ENCODE results near the gene FBLN2. TPM values are rescaled to one million over a fixed set of nuclear protein-coding genes. Genes with fewer than 3 reads are reported as not detected.

Gene FBLN2
- total and polyA plus RNA-seq, 4 donors: 1.3 to 9.1 (median 4.3) TPM

GRCh38 chr3:13570391-13571194 is 21.7 kb downstream of the FBLN2 start:
- Histone ChIP-seq H3K4me1 (ENCODE audit: control insufficient read depth in 4 of 4, insufficient read depth in 4 of 4, low read length in 3 of 4) (no peaks in the 10 kb centered on the region), H3K27ac (ENCODE audit: low read depth in 1 of 2, low read length in 2 of 2) (no peak overlapping the region), H3K27me3 (ENCODE audit: control insufficient read depth in 4 of 4, insufficient read depth in 4 of 4, low read length in 3 of 4) (peaks cover 0 to 3% (median 0%) of the 10 kb centered on the region in 4 donors), H3K36me3 (ENCODE audit: control insufficient read depth in 4 of 4, insufficient read depth in 3 of 4, low read depth in 1 of 4, low read length in 3 of 4) (no peaks in the 10 kb centered on the region), H3K9me3 (ENCODE audit: control insufficient read depth in 4 of 4, low read length in 3 of 4) (no peaks in the 10 kb centered on the region), H3K4me3 (ENCODE audit: low read depth in 1 of 3, low read length in 3 of 3) (no peak overlapping the region), H3K9ac (ENCODE audit: low read depth in 1 of 2, low read length in 2 of 2) (no peak overlapping the region)
- TF ChIP-seq FOXA1 (IDR thresholded peaks at IDR 0.05) (no peak), TAF1 (conservative IDR thresholded peaks at IDR 0.05) (no peak), JUND (IDR thresholded peaks at IDR 0.05) (no peak), HNF4A (conservative IDR thresholded peaks at IDR 0.05) (no peak)
- 91% methylated on average over 46 of the region's 46 CpGs for WGBS
- DNase-seq (ENCODE audit: low spot score): no peak

- Histone ChIP-seq H3K27ac (ENCODE audit: low read depth in 1 of 2, low read length in 2 of 2) (no peak overlapping the region), H3K9ac (ENCODE audit: low read depth in 1 of 2, low read length in 2 of 2) (no peak overlapping the region), H3K27me3 (ENCODE audit: control insufficient read depth in 4 of 4, insufficient read depth in 4 of 4, low read length in 3 of 4) (peaks cover 0 to 3% (median 0%) of the 10 kb centered on the region in 4 donors), H3K36me3 (ENCODE audit: control insufficient read depth in 4 of 4, insufficient read depth in 3 of 4, low read depth in 1 of 4, low read length in 3 of 4) (no peaks in the 10 kb centered on the region), H3K4me3 (ENCODE audit: low read depth in 1 of 3, low read length in 3 of 3) (no peak overlapping the region), H3K9me3 (ENCODE audit: control insufficient read depth in 4 of 4, low read length in 3 of 4) (no peaks in the 10 kb centered on the region), H3K4me1 (ENCODE audit: control insufficient read depth in 4 of 4, insufficient read depth in 4 of 4, low read length in 3 of 4) (no peaks in the 10 kb centered on the region)
- DNase-seq (ENCODE audit: low spot score): no peak
- 86% methylated on average over 11 of the region's 11 CpGs for WGBS
- no peak for TF ChIP-seq MAX (IDR thresholded peaks at IDR 0.05)
- TF ChIP-seq CTCF (IDR thresholded peaks at IDR 0.05; ENCODE audit: low read depth, low read length, missing input control): no peak
- no peak for TF ChIP-seq JUND (IDR thresholded peaks at IDR 0.05)
- no peak for TF ChIP-seq HNF4A (conservative IDR thresholded peaks at IDR 0.05)
- TF ChIP-seq FOXA2 (IDR thresholded peaks at IDR 0.05): no peak
These were observed 22.3 kb downstream of the FBLN2 start for GRCh38 chr3:13571264-13571663.

GRCh38 chr3:13571831-13572750 is 23.2 kb downstream of the FBLN2 start:
- no peaks in the 10 kb centered on the region for H3K36me3 ChIP-seq (ENCODE audit: control insufficient read depth in 4 of 4, insufficient read depth in 3 of 4, low read depth in 1 of 4, low read length in 3 of 4)
- no peaks in the 10 kb centered on the region for H3K4me1 ChIP-seq (ENCODE audit: control insufficient read depth in 4 of 4, insufficient read depth in 4 of 4, low read length in 3 of 4)
- no peak for DNase-seq (ENCODE audit: low spot score)
- no peak overlapping the region for H3K9ac ChIP-seq (ENCODE audit: low read depth in 1 of 2, low read length in 2 of 2)
- no peaks in the 10 kb centered on the region for H3K9me3 ChIP-seq (ENCODE audit: control insufficient read depth in 4 of 4, low read length in 3 of 4)
- WGBS: 92% methylated on average over 18 of the region's 18 CpGs
- H3K27ac ChIP-seq (ENCODE audit: low read depth in 1 of 2, low read length in 2 of 2): no peak overlapping the region
- H3K4me3 ChIP-seq (ENCODE audit: low read depth in 1 of 3, low read length in 3 of 3): no peak overlapping the region
- peaks cover 0 to 3% (median 0%) of the 10 kb centered on the region in 4 donors for H3K27me3 ChIP-seq (ENCODE audit: control insufficient read depth in 4 of 4, insufficient read depth in 4 of 4, low read length in 3 of 4)
- TF ChIP-seq RAD21 (IDR thresholded peaks at IDR 0.05) (no peak), FOXA1 (IDR thresholded peaks at IDR 0.05) (no peak), RXRA (IDR thresholded peaks at IDR 0.05) (no peak), GABPA (IDR thresholded peaks at IDR 0.05 in 1 of 2, conservative IDR thresholded peaks at IDR 0.05 in 1 of 2) (no peak), REST (IDR thresholded peaks at IDR 0.05) (no peak), TAF1 (conservative IDR thresholded peaks at IDR 0.05) (no peak), HNF4G (IDR thresholded peaks at IDR 0.05) (no peak), ZBTB33 (IDR thresholded peaks at IDR 0.05) (no peak), HNF4A (conservative IDR thresholded peaks at IDR 0.05) (no peak), MAX (IDR thresholded peaks at IDR 0.05) (no peak), ATF3 (IDR thresholded peaks at IDR 0.05) (no peak)
